ENCODE results near the gene NEDD1. TPM values are rescaled to one million over a fixed set of nuclear protein-coding genes. Genes with fewer than 3 reads are reported as not detected.
A peak's percentile ranks its signal among the peaks of the same experiment; 100 is the strongest.

The NEDD1 gene
- total RNA-seq (2014; rRNA removed; shearing (Covaris generic)) (54.3 and 62.0 TPM in 2 replicates), polyA plus RNA-seq (2016; fragmentation: Nextera tagmentation; extraction: Ambion mirVana) (39.7 and 42.2 TPM in 2 replicates)

- no peaks in the 10 kb centered on the region for H3K27me3 ChIP-seq (replicated peaks; ENCODE audit: insufficient read depth)
- H3K4me3 ChIP-seq, result peak within 1 kb of the TSS; percentile 95
- no peaks in the 10 kb centered on the region for H3F3A ChIP-seq (ENCODE audit: insufficient read depth)
- in situ Hi-C loops (cut with MboI), result no loop called here
- H3K79me2 ChIP-seq (ENCODE audit: insufficient read depth), result peaks cover 48% of the 10 kb centered on the region
- DNase-seq, result peak; percentile 87
- H3K9me3 ChIP-seq (ENCODE audit: low read depth), result no peaks in the 10 kb centered on the region
- peak within 1 kb of the TSS; percentile 92 for H3K9ac ChIP-seq
- no peaks in the 10 kb centered on the region for H3K9me2 ChIP-seq (ENCODE audit: insufficient read depth)
- H3K4me2 ChIP-seq (ENCODE audit: unreplicated experiment), result peak within 1 kb of the TSS; percentile 87
- H3K4me1 ChIP-seq (ENCODE audit: insufficient read depth), result peaks cover 30% of the 10 kb centered on the region
- 1% methylated on average over 54 to 65 of the region's 68 CpGs for WGBS, 2 experiments (ENCODE audit: low coverage in 1 of 2, low lambda C conversion rate in 2 of 2, missing lambda C conversion rate in 2 of 2)
- no peaks in the 10 kb centered on the region for H4K20me1 ChIP-seq (ENCODE audit: insufficient read depth)
- TF ChIP-seq EZH2phosphoT487 (IDR thresholded peaks at IDR 0.05; ENCODE audit: insufficient read depth, low read depth) (no peak), EZH2 (IDR thresholded peaks at IDR 0.05; ENCODE audit: insufficient read depth, poor library complexity, severe bottlenecking) (no peak)
- H2AFZ ChIP-seq, result peak within 1 kb of the TSS; percentile 99
- no peaks in the 10 kb centered on the region for H3K36me3 ChIP-seq (ENCODE audit: low read depth)
- H3K27ac ChIP-seq, result peak within 1 kb of the TSS; percentile 89
Measured at GRCh38 chr12:96906849-96907670, at the start of gene NEDD1. Gene NEDD1 (plus strand): TSS chr12:96907257. CDS start chr12:96909760, 2,503 bp downstream.

GRCh38 chr12:96858162-96858561 is 48.9 kb upstream of the NEDD1 start:
- no peak overlapping the region for H3K9ac ChIP-seq
- 13 to 19% methylated on average over 1 of the region's 1 CpG for WGBS, 2 experiments (ENCODE audit: low coverage in 1 of 2, low lambda C conversion rate in 2 of 2, missing lambda C conversion rate in 2 of 2)
- no peak overlapping the region for H3K4me3 ChIP-seq
- H3K36me3 ChIP-seq (ENCODE audit: low read depth), result no peaks in the 10 kb centered on the region
- no peaks in the 10 kb centered on the region for H3K9me2 ChIP-seq (ENCODE audit: insufficient read depth)
- H3K79me2 ChIP-seq (ENCODE audit: insufficient read depth), result no peaks in the 10 kb centered on the region
- DNase-seq, result no peak
- in situ Hi-C loops (cut with MboI), result no loop called here
- no peak overlapping the region for H2AFZ ChIP-seq
- no peaks in the 10 kb centered on the region for H4K20me1 ChIP-seq (ENCODE audit: insufficient read depth)
- H3K27me3 ChIP-seq (replicated peaks; ENCODE audit: insufficient read depth), result no peaks in the 10 kb centered on the region
- no peaks in the 10 kb centered on the region for H3K9me3 ChIP-seq (ENCODE audit: low read depth)
- no peak overlapping the region for H3K27ac ChIP-seq
- H3F3A ChIP-seq (ENCODE audit: insufficient read depth), result peaks cover 9% of the 10 kb centered on the region; the same call in 1 of the 2 replicates
- no peak overlapping the region for H3K4me2 ChIP-seq (ENCODE audit: unreplicated experiment)
- peaks cover 10% of the 10 kb centered on the region for H3K4me1 ChIP-seq (ENCODE audit: insufficient read depth)
- TF ChIP-seq EZH2 (IDR thresholded peaks at IDR 0.05; ENCODE audit: insufficient read depth, poor library complexity, severe bottlenecking) (no peak), EZH2phosphoT487 (IDR thresholded peaks at IDR 0.05; ENCODE audit: insufficient read depth, low read depth) (no peak)

GRCh38 chr12:96861656-96862055 is 45.4 kb upstream of the NEDD1 start:
- H3K9ac ChIP-seq, result no peak overlapping the region
- no peaks in the 10 kb centered on the region for H3K9me2 ChIP-seq (ENCODE audit: insufficient read depth)
- TF ChIP-seq EZH2 (IDR thresholded peaks at IDR 0.05; ENCODE audit: insufficient read depth, poor library complexity, severe bottlenecking), result no peak
- TF ChIP-seq EZH2phosphoT487 (IDR thresholded peaks at IDR 0.05; ENCODE audit: insufficient read depth, low read depth), result no peak
- H2AFZ ChIP-seq, result no peak overlapping the region
- peaks cover 10% of the 10 kb centered on the region for H3K4me1 ChIP-seq (ENCODE audit: insufficient read depth)
- H4K20me1 ChIP-seq (ENCODE audit: insufficient read depth), result no peaks in the 10 kb centered on the region
- H3F3A ChIP-seq (ENCODE audit: insufficient read depth), result peaks cover 9% of the 10 kb centered on the region; the same call in 1 of the 2 replicates
- H3K36me3 ChIP-seq (ENCODE audit: low read depth), result no peaks in the 10 kb centered on the region
- 0 to 4% methylated on average over 2 of the region's 2 CpGs for whole genome bisulfite sequencing, 2 experiments (ENCODE audit: low coverage in 1 of 2, low lambda C conversion rate in 2 of 2, missing lambda C conversion rate in 2 of 2)
- peak overlapping the region; percentile 19; the same call in 1 of the 2 replicates for H3K27ac ChIP-seq
- H3K4me2 ChIP-seq (ENCODE audit: unreplicated experiment), result no peak overlapping the region
- in situ Hi-C loops (cut with MboI), result no loop called here
- H3K27me3 ChIP-seq (replicated peaks; ENCODE audit: insufficient read depth), result no peaks in the 10 kb centered on the region
- peak; percentile 82 for DNase-seq
- H3K79me2 ChIP-seq (ENCODE audit: insufficient read depth), result no peaks in the 10 kb centered on the region
- H3K4me3 ChIP-seq, result peak overlapping the region; percentile 1; the same call in 1 of the 2 replicates
- no peaks in the 10 kb centered on the region for H3K9me3 ChIP-seq (ENCODE audit: low read depth)

- peak overlapping the region; percentile 19; the same call in 1 of the 2 replicates for H3K27ac ChIP-seq
- TF ChIP-seq EZH2phosphoT487 (IDR thresholded peaks at IDR 0.05; ENCODE audit: insufficient read depth, low read depth) (no peak), EZH2 (IDR thresholded peaks at IDR 0.05; ENCODE audit: insufficient read depth, poor library complexity, severe bottlenecking) (no peak)
- no peak overlapping the region for H3K9ac ChIP-seq
- 0 out of 2 replicates have a peak overlapping the region, but pooled peaks have one; percentile 1 for H3K4me3 ChIP-seq
- H3K9me3 ChIP-seq (ENCODE audit: low read depth), result no peaks in the 10 kb centered on the region
- no peaks in the 10 kb centered on the region for H3K9me2 ChIP-seq (ENCODE audit: insufficient read depth)
- H3F3A ChIP-seq (ENCODE audit: insufficient read depth), result peaks cover 9% of the 10 kb centered on the region; the same call in 1 of the 2 replicates
- no peaks in the 10 kb centered on the region for H3K79me2 ChIP-seq (ENCODE audit: insufficient read depth)
- in situ Hi-C loops (cut with MboI), result no loop called here
- no peaks in the 10 kb centered on the region for H3K27me3 ChIP-seq (replicated peaks; ENCODE audit: insufficient read depth)
- peak overlapping the region; percentile 25; the same call in 1 of the 2 replicates for H2AFZ ChIP-seq
- peak overlapping the region; percentile 6 for H3K4me2 ChIP-seq (ENCODE audit: unreplicated experiment)
- no peak for DNase-seq
- 30 to 50% methylated on average over 1 of the region's 1 CpG for WGBS, 2 experiments (ENCODE audit: low coverage in 1 of 2, low lambda C conversion rate in 2 of 2, missing lambda C conversion rate in 2 of 2)
- no peaks in the 10 kb centered on the region for H3K36me3 ChIP-seq (ENCODE audit: low read depth)
- H3K4me1 ChIP-seq (ENCODE audit: insufficient read depth), result peaks cover 10% of the 10 kb centered on the region
- H4K20me1 ChIP-seq (ENCODE audit: insufficient read depth), result no peaks in the 10 kb centered on the region
Measured at GRCh38 chr12:96862326-96862725, 44.7 kb upstream of the NEDD1 start.
